EL (cell line): ENCODE data around the gene NRXN3.

ENCODE experiments used
- DNase-seq: peaks from one replicate; pipeline ENCODE4 v3.0.0-alpha.2; 2016

Gene NRXN3

DNA sequence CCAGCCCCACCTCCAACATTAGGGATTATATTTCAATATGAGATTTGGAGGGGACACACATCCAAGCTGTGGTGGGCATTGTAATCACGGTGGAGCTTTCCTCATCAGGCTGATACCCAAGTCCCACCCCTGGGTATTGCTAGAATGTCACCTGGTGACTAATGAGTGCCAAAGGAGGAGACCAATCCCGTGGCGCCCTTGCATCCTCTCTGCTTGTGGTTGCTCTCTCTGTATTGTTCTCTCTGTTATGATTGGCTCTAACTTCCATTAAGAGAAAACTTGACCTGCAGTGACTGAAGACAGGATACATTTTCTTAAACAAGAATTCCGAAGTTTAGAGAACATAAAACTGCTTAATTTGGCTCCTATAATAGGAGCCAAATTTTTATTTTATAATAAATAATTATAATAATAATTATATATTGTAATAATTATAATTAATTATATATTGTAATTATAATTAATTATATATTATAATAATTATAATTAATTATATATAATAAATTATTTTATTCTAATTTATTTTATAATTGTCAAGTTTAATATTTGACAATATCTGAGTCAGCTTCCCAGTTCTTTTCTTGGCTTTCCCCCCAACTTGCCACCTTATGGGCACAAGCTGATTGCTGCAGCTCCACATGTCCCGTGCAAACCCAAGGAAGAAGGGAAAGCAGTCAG is 1621.0 kb downstream of the NRXN3 start:
- no peak for DNase-seq

DNA sequence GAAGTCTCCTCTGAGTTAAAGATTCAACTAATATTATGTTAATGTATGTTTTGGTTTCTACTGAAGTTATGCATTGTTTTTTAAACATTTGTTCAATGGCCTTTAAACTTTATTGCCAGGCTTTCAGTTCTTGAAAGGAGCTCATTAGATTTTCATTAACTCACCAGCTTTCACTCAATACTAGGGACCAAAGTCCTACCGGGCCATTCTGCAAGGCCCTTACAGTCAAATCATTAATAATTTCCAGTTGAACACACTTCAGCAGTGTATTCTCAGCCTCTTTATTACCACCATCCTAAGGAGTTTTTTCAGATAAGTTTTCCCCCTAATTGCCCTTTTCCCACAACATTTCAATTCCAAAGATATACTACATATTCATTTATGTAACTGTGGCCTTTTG is 1631.9 kb downstream of the NRXN3 start:
- no peak for DNase-seq

GRCh38 chr14:79805636-79806035 is 1635.5 kb downstream of the NRXN3 start:
- no peak for DNase-seq

DNA sequence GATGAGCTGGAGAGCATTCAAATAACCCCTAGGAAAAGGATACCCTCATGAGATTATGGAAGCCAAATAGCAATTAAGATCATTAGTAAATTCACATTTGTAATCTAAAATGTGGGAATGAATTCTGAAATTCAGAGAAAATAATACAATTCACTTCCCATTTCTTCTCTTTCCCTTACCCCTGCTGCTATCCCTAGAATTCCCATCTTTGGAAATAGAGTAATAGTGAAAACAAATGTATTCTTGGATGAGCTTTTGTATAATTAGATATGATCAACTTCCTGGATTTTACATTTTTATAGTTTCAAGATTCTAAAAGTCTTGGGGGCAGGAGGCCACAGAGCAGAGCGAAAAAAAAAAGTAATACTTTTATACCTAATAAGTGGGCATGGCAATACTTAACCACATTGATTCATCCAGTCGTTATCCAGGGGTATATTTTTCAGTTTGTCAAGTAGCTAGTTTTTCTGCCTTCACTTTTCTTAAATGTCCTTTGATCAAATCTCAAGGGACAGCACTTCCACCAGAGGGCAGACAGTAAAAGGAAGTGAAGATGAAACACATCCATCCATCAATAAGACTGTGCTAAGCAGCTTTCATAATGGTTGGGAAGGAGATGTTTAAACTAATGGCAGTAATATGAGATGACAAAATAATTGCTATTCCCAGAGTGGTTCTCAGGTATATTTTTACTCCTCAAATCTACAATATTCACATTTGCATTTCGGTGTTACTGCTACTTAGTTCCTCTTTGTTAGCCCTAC is 1639.9 kb downstream of the NRXN3 start:
- DNase-seq, result peak; percentile 53

GRCh38 chr14:79820866-79821535 is 1650.8 kb downstream of the NRXN3 start:
- DNase-seq, result no peak

GRCh38 chr14:79822034-79822433 is 1651.9 kb downstream of the NRXN3 start:
- no peak for DNase-seq

- DNase-seq, result peak; percentile 58
These were observed 1654.9 kb downstream of the NRXN3 start for GRCh38 chr14:79825046-79825521.

GRCh38 chr14:79826362-79826761 is 1656.2 kb downstream of the NRXN3 start:
- DNase-seq, result no peak

GRCh38 chr14:79829405-79830166 is 1659.4 kb downstream of the NRXN3 start:
- DNase-seq, result no peak

DNA sequence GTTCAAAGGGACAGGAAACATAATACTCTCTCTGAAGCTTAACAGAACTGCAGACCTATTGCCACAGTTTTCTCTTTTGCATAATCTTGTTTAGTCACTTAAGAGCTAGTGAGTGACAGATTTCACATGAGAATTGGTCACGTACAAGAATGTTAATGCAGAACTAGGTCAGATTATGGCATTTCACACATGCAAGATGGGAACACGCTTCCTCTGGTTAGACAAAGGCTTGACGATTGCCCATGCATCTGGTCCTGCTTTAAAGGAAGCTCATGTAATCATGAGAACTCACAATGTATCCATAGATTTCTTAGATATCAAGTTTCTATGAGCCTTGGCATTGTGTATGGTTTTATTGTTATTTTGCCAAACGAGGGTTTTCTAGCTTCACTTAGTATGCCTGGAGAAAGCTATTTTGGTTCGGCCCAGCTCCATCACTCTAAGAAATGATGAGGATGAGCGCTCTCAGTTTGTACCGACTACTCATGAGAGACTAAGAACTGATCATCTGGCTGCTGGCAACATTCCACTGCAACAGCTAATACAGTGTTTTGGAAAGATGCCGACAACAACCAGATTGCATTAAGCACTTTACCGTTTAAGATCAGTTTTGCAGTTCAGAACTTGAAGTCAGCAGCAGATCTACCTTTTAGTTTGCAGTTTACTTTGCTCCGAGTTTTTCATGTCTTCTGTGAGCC is 1661.2 kb downstream of the NRXN3 start:
- DNase-seq, result peak; percentile 75

GRCh38 chr14:79833781-79834180 is 1663.6 kb downstream of the NRXN3 start:
- no peak for DNase-seq

DNA sequence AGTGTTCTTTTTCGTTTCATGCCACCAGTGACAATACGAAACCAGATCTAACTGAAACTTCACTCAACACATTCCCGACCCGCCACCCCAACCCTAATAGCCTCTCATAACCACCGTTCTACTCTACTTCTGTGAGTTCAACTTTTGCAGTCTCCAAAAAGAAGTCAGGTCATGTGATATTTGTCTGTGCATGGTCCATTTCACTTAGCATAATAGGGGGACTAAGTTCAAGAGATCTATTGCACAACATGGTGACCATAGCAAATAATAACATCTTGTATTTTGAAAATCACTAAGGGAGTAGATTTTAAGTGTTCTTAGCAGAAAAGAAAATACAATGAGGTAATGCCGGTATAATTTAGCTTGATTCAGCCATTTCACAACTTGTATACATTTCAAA is 1664.7 kb downstream of the NRXN3 start:
- DNase-seq, result no peak

GRCh38 chr14:79836577-79836976 is 1666.4 kb downstream of the NRXN3 start:
- peak; percentile 32 for DNase-seq

DNA sequence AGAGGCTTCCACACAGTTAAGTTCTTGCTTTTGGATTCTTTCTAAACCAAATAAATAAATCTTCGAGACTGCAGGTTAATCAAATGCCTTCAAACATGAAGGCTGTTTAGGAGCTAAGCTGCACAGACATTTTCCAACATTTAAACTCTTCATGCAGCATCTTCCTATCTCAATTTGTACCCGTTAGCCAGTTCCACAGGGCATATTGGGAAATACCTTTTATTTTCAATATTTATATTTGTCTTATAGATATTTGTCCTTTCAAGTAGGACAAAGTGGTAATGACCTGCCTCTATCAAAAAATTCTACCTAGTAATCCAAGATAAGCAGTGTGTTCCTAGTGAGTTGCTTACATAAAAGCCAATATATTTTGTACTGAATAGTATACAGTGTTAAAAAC is 1667.5 kb downstream of the NRXN3 start:
- DNase-seq, result no peak

DNA sequence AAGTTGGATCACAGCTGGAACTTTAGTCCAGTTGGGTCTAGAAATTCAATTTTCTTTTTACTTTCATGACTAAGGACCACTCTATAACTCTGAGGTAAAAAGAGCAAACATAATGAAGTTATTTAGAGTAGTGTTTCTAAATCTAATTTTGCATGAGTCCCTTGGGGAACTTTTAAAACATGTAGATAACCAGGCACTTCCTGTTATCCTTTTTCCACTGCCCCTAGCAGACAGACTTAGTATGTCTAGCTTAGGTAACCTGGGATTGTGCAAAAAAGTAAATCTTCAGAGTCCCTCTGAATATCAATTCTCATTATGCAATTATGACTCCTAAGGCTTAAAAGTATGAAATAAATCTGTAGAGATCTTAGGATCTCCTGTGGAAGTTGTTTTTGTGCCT is 1669.9 kb downstream of the NRXN3 start:
- no peak for DNase-seq

- DNase-seq, result no peak
These were observed 1670.7 kb downstream of the NRXN3 start for GRCh38 chr14:79840831-79841230.

DNA sequence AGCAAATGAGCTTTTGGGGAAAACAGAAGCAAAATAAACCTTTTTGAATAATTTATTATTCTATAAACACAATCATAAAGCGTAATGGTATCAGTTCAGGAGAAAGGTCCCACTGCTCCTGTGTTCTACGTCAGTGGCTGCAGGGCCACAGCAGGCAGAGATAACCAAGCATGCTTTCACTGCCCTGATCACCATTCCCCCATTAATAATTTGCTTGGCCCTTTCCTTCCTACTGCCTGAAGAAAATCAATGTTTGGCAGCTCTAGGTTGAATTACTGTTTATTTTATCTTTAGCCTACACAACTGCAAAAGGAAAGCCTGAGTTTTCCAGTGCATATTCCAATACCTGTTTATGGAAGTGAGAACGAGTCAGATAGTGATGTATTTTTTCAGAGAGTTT is 1671.3 kb downstream of the NRXN3 start:
- DNase-seq, result no peak

DNA sequence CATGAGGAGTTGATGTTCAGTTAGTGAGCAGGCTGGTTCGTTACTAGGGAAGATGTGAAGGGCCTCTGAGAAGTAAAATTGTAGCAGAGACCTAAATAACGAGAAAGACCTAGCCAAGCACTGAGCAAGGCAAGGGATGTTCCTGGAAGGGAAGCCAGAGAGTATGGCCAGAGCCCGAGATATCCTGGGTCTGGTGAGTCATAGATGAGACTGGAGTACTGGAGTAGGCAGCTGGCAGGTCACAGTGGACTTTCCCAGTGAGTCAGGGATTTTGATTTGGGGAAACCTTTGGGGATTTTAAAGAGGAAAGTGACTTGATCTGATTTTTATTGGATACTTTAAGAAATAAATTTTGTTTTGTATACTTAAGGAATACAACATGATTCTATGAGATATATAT is 1672.1 kb downstream of the NRXN3 start:
- peak; percentile 89 for DNase-seq

DNA sequence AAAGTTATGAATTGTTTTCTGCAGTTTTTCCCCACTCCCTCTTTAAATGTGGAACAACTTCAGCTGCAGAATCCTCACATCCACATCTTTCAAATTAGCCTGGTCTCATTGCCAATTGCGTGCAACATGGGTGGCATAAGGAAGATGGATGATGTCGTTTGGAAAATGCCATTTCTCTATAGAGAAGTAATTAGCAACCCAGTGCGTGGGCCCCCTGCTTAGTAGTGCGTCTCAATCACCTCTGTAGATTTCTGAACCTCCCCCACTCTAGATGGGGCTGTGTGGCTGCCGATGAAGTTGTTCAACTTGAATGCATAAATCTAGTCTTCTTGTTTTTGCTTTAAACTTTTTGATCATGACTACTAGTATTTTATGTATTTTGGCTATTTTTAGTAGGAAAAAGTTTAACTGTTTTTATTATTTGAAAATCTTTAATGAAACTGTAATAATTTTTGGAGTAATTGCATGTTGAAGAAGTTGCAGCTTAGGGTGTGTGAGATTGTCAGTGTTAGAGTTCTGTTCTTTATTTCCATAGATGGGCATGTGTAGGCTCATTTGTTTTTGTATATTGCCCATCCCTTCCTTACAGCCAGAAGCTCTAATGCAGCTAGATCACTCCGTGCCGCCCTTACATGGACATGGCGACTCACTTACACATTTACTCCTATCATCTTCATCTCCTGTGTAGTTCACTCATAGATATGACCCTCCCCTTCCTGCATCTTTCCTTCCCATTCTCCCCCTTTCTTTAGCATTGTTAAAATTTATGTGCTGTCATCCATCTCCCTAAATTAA is 1683.0 kb downstream of the NRXN3 start:
- DNase-seq, result no peak

DNA sequence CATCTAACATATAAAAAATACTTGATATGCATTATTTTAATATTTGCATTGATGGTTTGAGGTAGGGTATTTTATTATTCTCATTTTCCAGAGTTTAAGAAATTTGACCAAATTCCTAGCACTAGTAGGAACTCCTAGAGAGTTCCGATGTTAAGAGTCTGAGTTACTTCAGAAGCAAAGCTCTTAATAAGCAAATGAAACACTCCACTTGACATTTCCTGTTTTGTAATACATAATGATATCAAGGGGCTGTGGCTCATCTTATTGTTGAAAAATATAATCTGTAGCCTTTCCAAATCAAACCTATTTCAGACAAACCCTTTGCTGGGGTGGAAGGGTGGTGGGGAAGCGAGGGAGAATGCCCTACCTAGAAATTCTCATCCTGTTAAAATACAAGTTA is 1685.6 kb downstream of the NRXN3 start:
- peak; percentile 9 for DNase-seq

- DNase-seq, result peak; percentile 75
These were observed 1686.2 kb downstream of the NRXN3 start for GRCh38 chr14:79856381-79856780.

DNA sequence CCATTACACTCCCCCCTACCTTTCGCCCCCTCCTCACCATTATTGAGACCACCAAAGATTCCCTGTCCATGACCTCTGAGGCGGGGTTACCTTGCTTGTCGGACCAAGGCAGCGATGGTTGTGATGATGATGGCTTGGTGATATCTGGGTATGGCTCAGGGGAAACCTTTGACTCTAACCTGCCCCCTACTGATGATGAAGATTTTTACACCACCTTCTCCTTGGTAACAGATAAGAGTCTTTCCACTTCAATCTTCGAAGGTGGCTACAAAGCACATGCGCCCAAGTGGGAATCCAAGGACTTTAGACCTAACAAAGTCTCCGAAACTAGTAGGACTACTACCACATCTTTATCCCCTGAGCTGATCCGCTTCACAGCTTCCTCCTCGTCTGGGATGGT is 1690.9 kb downstream of the NRXN3 start:
- DNase-seq, result peak; percentile 6
